Spleen (tissue), 11 donors: ENCODE results near the gene SFXN5. TPM values are rescaled to one million over a fixed set of nuclear protein-coding genes. Genes with fewer than 3 reads are reported as not detected.

Experiments used
- DNase-seq: peaks from one replicate; pipeline ENCODE4 v3.0.0-alpha.2; 2020
- H3K27ac ChIP-seq, 8 donors: fragments of 200-600 bp; sonication (generic) in 7 of 8; 1 replicate in 4 of 8; 2 replicates in 4 of 8; pipeline versions ENCODE4 v1.5.0 to v1.8.0; 2016 to 2021; ENCODE audit warnings: inconsistent platforms in 4 of 8, mild to moderate bottlenecking in 4 of 8, moderate library complexity in 1 of 8
- H3K27me3 ChIP-seq, 7 donors: fragments of 200-600 bp; sonication (generic) in 6 of 7; replicated peaks in 1 of 7; 1 replicate in 4 of 7; 2 replicates in 3 of 7; pipeline versions ENCODE4 v1.5.0 to v1.8.0; 2016 to 2021; ENCODE audit warnings: inconsistent platforms in 3 of 7, mild to moderate bottlenecking in 1 of 7
- H3K36me3 ChIP-seq, 6 donors: fragments of 200-600 bp; sonication (generic) in 5 of 6; 1 replicate in 4 of 6; 2 replicates in 2 of 6; pipeline versions ENCODE4 v1.5.0 to v1.8.0; 2016 to 2021; ENCODE audit warnings: inconsistent platforms in 2 of 6
- H3K4me1 ChIP-seq, 6 donors: fragments of 200-600 bp; sonication (generic) in 5 of 6; 1 replicate in 3 of 6; 2 replicates in 3 of 6; pipeline versions ENCODE4 v1.5.0 to v1.8.0; 2016 to 2021; ENCODE audit warnings: inconsistent platforms in 3 of 6
- H3K4me3 ChIP-seq, 8 donors: fragments of 200-600 bp; sonication (generic) in 7 of 8; 1 replicate in 4 of 8; 2 replicates in 4 of 8; pipeline versions ENCODE4 v1.5.0 to v1.8.0; 2016 to 2021; ENCODE audit warnings: inconsistent platforms in 4 of 8, mild to moderate bottlenecking in 4 of 8, moderate library complexity in 2 of 8
- H3K9me3 ChIP-seq, 8 donors: fragments of 200-600 bp; sonication (generic) in 7 of 8; 1 replicate in 4 of 8; 2 replicates in 4 of 8; pipeline versions ENCODE4 v1.5.0 to v1.8.0; 2016 to 2021; ENCODE audit warnings: inconsistent platforms in 4 of 8
- POLR2A ChIP-seq, 3 donors: fragments of 450-650 bp; IDR thresholded peaks; one replicate each; pipeline ENCODE4 v1.5.1; 2017; ENCODE audit warnings: antibody characterized with exemption in 3 of 3, mild to moderate bottlenecking in 1 of 3
- POLR2AphosphoS5 ChIP-seq, 3 donors: sonication (generic); formaldehyde crosslinking; IDR thresholded peaks; one replicate each; pipeline ENCODE4 v1.5.1; 2017; ENCODE audit warnings: antibody characterized with exemption in 3 of 3
- WGBS, 5 donors: extraction: QIAGEN DNeasy Blood & Tissue Kit in 3 of 5; methylation state at CpG; one replicate each; pipeline versions ENCODE4 v1.1.5 to v1.1.7; 2013 to 2018; 5-methylcytosine and 5-hydroxymethylcytosine counted together
- intact Hi-C: fragments of 100-400 bp; cut with DNase I; formaldehyde crosslinking; loops from one replicate; pipeline ENCODE4 v1.15.0; 2023; ENCODE audit warnings: low total_unique reads
- polyA plus RNA-seq, 3 donors: library from polyadenylated mRNA; stranded (reverse); fragments of 200-250 nt; gene quantifications; one replicate each; pipeline ENCODE4 v1.2.1, GENCODE V29; 2013
- total RNA-seq, 7 donors: library from RNA; depleted of rRNA in 3 of 7; stranded (reverse); fragments of >200 nt in 3 of 7; fragmentation: NEBNext Ultra II Directional in 4 of 7; extraction: Animal tissue kit (Norgen Biotek cat#: 25700) in 4 of 7; gene quantifications; one replicate each; pipeline versions ENCODE4 v1.1.0 to v1.2.1, GENCODE V29; 2016 to 2021
- TF ChIP-seq, protein P1 (sequence below), 11 experiments: fragments of 200-600 bp in 7 of 11; fragments of 450-650 bp in 4 of 11; sonication (generic) in 4 of 11; IDR thresholded peaks in 8 of 11; conservative IDR thresholded peaks in 3 of 11; 1 replicate in 7 of 11; 2 replicates in 4 of 11; pipeline versions ENCODE4 v1.4.0 to v1.8.0; 2016 to 2021; ENCODE audit warnings: antibody characterized with exemption in 11 of 11, inconsistent platforms in 4 of 11, mild to moderate bottlenecking in 1 of 11
- donor health status: healthy with polysubstance abuse.
- donor health status: DM: no; HTN: no; CAD: no; lungs with moderate emphysema.
- donor health status: DM: no; HTN: no; CAD: no.
- donor health status: Bipolar disorder and iron deficiency.
- donor health status: healthy.
- donor health status: DM: no; HTN: no; CAD: no.
- donor health status: DM: yes; HTN: yes; CAD: no.

Gene SFXN5
- total and polyA plus RNA-seq, 10 donors: 2.6 to 41.4 (median 22.9) TPM

DNA sequence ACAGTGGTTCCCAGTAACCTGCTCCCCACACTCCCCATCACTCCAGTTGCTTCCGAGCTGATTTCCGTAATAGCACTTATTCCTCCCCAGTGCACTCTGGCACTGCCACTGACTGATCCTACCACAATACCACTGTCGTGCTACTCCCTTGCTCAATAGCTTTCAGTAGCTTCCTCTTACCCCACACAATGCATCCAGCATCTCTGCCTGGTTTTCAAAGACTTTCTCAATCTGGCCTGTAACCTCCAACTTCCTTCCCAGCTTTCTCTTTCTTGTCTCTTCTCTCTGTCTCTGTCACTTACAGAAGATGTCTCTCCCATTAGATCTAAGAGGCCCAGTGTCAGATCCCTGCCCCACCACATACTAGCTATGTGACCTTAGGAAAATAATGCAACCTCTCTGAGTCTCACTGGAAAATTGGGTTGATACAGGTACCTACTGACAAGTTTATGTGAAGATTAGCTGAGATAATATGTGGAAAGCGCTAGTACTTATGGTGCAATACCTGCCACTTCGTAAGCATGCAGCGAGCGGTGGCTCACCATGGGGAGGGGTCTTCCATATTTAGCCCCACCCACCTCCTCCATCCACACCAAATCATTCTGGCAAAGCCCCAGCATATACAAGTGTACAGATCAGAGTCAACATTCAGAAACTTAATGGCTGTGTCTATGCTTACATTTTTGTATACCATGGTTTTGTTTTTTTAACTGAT, 36.7 kb downstream of the SFXN5 start:
- Histone ChIP-seq H3K4me3 (peak overlapping the region in 1 of 8 donors; percentile 19), H3K4me1 (peaks cover 0 to 61% (median 0%) of the 10 kb centered on the region in 6 donors), H3K27me3 (no peaks in the 10 kb centered on the region), H3K36me3 (peaks cover 0 to 43% (median 1%) of the 10 kb centered on the region in 6 donors), H3K27ac (peak overlapping the region in 7 of 8 donors; percentile 16 to 85 (median 76)), H3K9me3 (no peaks in the 10 kb centered on the region)
- no peak for DNase-seq
- 52 to 87% (median 79%) methylated on average over 7 of the region's 7 CpGs for WGBS, 5 donors
- TF ChIP-seq, protein P1, sequence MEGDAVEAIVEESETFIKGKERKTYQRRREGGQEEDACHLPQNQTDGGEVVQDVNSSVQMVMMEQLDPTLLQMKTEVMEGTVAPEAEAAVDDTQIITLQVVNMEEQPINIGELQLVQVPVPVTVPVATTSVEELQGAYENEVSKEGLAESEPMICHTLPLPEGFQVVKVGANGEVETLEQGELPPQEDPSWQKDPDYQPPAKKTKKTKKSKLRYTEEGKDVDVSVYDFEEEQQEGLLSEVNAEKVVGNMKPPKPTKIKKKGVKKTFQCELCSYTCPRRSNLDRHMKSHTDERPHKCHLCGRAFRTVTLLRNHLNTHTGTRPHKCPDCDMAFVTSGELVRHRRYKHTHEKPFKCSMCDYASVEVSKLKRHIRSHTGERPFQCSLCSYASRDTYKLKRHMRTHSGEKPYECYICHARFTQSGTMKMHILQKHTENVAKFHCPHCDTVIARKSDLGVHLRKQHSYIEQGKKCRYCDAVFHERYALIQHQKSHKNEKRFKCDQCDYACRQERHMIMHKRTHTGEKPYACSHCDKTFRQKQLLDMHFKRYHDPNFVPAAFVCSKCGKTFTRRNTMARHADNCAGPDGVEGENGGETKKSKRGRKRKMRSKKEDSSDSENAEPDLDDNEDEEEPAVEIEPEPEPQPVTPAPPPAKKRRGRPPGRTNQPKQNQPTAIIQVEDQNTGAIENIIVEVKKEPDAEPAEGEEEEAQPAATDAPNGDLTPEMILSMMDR (IDR thresholded peaks at IDR 0.05 in 8 of 11, conservative IDR thresholded peaks at IDR 0.05 in 3 of 11): no peak
- peak in 1 of 3 donors; percentile 68 for TF ChIP-seq POLR2AphosphoS5 (IDR thresholded peaks at IDR 0.05)
- TF ChIP-seq POLR2A (IDR thresholded peaks at IDR 0.05): no peak
- intact Hi-C loops: no loop called here

DNA sequence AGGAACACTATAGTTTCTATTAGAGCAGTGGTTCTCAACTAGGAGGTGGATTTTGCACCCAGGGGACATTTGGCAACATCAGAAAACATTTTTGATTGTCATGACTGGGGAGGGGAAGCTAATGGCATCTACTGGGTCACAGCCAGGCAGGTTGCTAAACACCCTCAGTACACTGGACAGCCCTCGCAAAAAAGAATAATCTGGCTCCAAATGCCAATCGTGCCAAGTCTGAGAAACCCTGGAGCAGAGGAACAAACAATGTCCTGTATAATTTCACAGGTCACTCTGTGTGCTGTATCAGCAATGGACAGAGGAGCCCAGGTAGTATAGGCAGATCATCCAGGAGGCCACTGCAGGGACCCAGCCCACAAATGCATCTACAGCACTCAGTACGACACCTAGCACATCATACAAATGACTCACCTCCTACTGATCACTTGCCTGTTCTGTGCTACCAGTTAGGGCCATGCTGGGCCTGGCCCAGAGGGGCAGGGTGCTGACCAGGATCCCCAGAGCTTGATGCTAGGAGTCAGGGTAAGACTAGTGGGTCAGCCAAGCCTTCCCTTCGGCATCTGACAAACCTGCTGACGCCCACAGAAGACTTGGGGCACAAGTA, 37.6 kb downstream of the SFXN5 start:
- WGBS, 5 donors: 68 to 90% (median 77%) methylated on average over 3 to 5 of the region's 5 CpGs
- TF ChIP-seq, protein P1 (IDR thresholded peaks at IDR 0.05 in 8 of 11, conservative IDR thresholded peaks at IDR 0.05 in 3 of 11): no peak
- TF ChIP-seq POLR2AphosphoS5 (IDR thresholded peaks at IDR 0.05) (no peak), POLR2A (IDR thresholded peaks at IDR 0.05) (no peak)
- Histone ChIP-seq H3K36me3 (peaks cover 0 to 40% (median 0%) of the 10 kb centered on the region in 6 donors), H3K9me3 (no peaks in the 10 kb centered on the region), H3K4me1 (peaks cover 0 to 61% (median 0%) of the 10 kb centered on the region in 6 donors), H3K27me3 (no peaks in the 10 kb centered on the region), H3K27ac (peak overlapping the region in 7 of 8 donors; percentile 16 to 85 (median 76)), H3K4me3 (peak overlapping the region in 1 of 8 donors; percentile 19)
- DNase-seq: no peak
- intact Hi-C loops: no loop called here

DNA sequence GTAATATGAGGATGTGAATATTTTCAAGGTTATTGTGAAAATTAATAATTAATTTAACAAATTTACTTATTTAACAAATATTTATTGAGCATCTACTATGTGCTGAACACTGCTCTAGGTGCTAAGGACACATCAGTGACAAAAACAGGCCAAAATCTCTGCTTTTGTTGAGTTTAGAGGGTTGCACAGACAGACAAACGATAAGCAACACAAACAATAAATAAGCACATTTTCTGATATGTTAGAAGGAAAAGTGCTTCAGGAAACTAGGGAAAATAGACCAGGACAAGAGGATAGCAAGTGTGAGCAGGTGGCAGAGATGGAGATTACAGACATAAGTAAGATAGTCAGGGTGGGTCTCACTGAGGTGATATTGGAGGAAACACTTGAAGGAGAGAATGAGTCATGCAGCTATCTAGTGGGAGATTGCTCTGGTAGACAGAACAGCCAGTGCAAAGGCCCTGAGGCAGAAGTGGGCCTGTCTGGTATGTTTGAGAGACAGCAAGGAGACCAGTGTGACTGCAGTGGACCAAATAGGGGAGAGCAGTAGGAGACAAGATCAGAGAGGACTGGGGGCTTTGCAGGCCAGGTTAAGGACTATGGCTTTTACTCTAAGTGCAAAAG, 38.3 kb downstream of the SFXN5 start:
- Histone ChIP-seq H3K36me3 (peaks cover 0 to 39% (median 0%) of the 10 kb centered on the region in 6 donors), H3K4me1 (peaks cover 0 to 61% (median 0%) of the 10 kb centered on the region in 6 donors), H3K4me3 (peak overlapping the region in 1 of 8 donors; percentile 19), H3K27ac (peak overlapping the region in 6 of 8 donors; percentile 16 to 85 (median 79)), H3K9me3 (no peaks in the 10 kb centered on the region), H3K27me3 (no peaks in the 10 kb centered on the region)
- DNase-seq: no peak
- TF ChIP-seq, protein P1 (IDR thresholded peaks at IDR 0.05 in 8 of 11, conservative IDR thresholded peaks at IDR 0.05 in 3 of 11): no peak
- TF ChIP-seq POLR2A (IDR thresholded peaks at IDR 0.05): no peak
- TF ChIP-seq POLR2AphosphoS5 (IDR thresholded peaks at IDR 0.05): no peak
- intact Hi-C loops: no loop called here
- WGBS, 5 donors: 84 to 92% (median 87%) methylated on average over 1 of the region's 1 CpG
